ENCODE measurements around the gene PPP4R3B.

Gene PPP4R3B

DNA sequence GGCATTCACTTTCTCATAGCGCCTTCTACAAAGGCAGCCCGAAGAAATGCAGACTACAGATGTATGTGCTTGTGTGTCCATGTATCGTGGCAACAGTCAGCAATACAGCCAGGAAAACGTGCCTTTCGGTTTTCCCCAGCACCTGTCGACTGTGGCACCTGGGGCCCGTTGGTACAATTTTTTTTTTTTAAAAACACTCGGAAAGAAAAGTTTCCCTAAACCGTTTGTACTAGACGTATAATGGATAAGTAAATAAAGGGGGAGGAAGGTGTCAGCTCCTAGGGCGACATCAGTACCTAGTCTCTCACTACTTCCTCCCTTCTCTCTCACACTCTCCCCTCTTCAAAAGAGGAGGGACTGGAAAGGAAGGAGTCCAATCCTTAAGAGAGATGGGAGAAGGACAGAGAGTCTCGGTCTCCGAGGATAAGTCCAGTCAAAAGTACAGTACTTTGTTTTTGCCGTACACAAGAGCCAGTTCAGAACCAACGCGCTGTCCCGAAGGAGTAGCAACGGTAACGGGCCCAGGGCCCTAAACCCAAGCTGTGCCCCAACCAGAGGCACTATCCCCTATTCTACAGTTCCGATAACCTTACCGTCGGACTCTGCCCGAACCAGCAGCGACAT lies 759 bp downstream of the PPP4R3B start:
- Histone ChIP-seq H3K27me3 (ENCODE audit: insufficient read depth, low read depth, severe bottlenecking) (no peaks in the 10 kb centered on the region), H3K27ac (peak overlapping the region; percentile 97), H3K9me3 (ENCODE audit: severe bottlenecking) (no peaks in the 10 kb centered on the region), H3K4me3 (ENCODE audit: low read depth, low read length) (peak overlapping the region; percentile 95), H3K36me3 (peaks cover 39% of the 10 kb centered on the region)
- TF ChIP-seq, protein P1, sequence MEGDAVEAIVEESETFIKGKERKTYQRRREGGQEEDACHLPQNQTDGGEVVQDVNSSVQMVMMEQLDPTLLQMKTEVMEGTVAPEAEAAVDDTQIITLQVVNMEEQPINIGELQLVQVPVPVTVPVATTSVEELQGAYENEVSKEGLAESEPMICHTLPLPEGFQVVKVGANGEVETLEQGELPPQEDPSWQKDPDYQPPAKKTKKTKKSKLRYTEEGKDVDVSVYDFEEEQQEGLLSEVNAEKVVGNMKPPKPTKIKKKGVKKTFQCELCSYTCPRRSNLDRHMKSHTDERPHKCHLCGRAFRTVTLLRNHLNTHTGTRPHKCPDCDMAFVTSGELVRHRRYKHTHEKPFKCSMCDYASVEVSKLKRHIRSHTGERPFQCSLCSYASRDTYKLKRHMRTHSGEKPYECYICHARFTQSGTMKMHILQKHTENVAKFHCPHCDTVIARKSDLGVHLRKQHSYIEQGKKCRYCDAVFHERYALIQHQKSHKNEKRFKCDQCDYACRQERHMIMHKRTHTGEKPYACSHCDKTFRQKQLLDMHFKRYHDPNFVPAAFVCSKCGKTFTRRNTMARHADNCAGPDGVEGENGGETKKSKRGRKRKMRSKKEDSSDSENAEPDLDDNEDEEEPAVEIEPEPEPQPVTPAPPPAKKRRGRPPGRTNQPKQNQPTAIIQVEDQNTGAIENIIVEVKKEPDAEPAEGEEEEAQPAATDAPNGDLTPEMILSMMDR (IDR thresholded peaks at IDR 0.05; ENCODE audit: low read depth, low read length) = no peak
- DNase-seq = no peak

DNA sequence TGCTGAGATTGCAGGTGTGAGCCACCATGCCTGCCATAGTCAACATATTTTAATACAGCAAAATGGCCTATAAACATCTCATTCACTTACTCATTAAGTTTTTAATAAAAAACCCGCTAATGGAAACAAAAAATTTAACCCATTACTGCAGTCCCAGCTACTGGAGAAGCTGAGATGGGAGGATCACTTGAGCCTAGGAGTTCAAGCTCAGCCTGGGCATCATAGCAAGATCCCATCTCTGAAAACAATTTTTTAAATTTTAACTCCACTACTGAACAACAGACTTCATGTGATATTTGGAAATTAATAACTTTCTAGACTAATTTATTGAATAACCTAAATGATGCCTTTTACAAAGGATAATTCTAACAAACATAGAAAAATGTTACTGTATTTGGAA lies 5.4 kb downstream of the PPP4R3B start:
- Histone ChIP-seq H3K9me3 (ENCODE audit: severe bottlenecking) (no peaks in the 10 kb centered on the region), H3K27ac (no peak overlapping the region), H3K27me3 (ENCODE audit: insufficient read depth, low read depth, severe bottlenecking) (no peaks in the 10 kb centered on the region), H3K4me3 (ENCODE audit: low read depth, low read length) (no peak overlapping the region), H3K36me3 (peaks cover 45% of the 10 kb centered on the region)
- TF ChIP-seq, protein P1 (IDR thresholded peaks at IDR 0.05; ENCODE audit: low read depth, low read length) = no peak
- DNase-seq = no peak

DNA sequence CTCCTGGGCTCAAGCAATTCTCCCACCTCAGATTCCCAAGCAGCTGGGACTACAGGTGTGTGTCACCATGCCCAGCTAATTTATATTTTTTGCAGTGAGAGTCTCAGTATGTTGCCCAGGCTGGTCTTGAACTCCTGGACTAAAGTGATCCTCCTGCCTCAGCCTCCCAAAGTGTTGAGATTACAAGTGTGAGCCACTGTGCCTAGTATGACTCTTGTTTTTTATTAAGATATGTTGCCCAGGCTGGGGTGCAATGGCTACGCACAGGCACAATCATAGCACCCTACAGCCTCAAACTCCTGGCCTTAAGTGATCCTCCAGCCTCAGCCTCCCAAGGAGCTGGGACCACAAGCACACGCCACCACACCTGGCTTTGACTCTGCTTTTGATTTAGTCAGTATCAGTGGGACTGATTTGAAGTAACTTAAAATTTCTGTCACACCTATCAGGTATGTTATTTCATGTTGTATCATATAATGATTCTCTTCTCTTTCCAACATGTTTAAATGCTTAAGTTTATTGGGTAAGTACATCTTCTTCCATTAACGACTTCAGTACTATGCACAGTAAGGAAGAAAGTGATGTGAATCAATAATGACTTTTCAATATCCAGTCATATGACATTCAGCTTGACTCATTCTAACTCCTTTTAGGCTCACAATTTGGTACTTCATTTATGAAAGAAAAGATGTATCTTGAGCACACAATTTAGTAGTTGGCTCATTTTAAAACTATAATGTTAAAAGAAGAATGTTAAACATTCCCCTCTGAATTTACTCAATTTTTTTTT lies 6.3 kb downstream of the PPP4R3B start:
- H3K27me3 ChIP-seq (ENCODE audit: insufficient read depth, low read depth, severe bottlenecking) = no peaks in the 10 kb centered on the region
- H3K36me3 ChIP-seq = peaks cover 45% of the 10 kb centered on the region
- TF ChIP-seq, protein P1 (IDR thresholded peaks at IDR 0.05; ENCODE audit: low read depth, low read length) = no peak
- no peak overlapping the region for H3K4me3 ChIP-seq (ENCODE audit: low read depth, low read length)
- no peak for DNase-seq
- no peak overlapping the region for H3K27ac ChIP-seq
- H3K9me3 ChIP-seq (ENCODE audit: severe bottlenecking) = no peaks in the 10 kb centered on the region

DNA sequence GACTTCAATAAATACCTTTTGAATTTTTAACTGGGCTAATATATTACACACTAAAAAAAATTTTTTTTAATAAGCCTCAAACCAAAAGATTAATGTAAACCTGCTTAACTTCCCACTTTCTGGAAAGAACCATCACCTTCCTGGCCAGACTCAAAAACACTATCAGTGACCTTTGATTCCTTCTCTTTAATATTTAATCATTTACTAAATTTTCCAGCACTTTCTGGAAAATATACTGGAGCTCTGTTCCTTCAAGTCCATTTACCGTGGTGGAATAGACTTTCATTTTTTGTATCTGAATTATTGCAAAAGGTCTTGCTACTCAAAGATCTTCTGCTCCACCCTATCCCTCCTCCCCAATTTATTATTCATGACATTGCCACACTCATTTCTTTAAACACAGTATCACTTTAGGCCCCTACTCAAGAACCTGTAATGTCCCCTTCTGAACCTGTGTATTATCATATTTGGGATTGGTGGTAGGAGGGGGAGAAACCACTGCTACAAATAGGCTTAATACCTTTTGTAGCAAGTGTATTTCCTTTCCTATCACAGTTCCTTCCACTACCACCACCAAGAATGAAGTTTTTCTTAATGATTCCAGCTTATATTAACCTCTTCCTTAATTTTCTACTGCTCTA lies 7.4 kb downstream of the PPP4R3B start:
- TF ChIP-seq, protein P1 (IDR thresholded peaks at IDR 0.05; ENCODE audit: low read depth, low read length) = no peak
- no peak overlapping the region for H3K4me3 ChIP-seq (ENCODE audit: low read depth, low read length)
- no peak overlapping the region for H3K27ac ChIP-seq
- no peaks in the 10 kb centered on the region for H3K9me3 ChIP-seq (ENCODE audit: severe bottlenecking)
- DNase-seq = no peak
- H3K36me3 ChIP-seq = peaks cover 40% of the 10 kb centered on the region
- H3K27me3 ChIP-seq (ENCODE audit: insufficient read depth, low read depth, severe bottlenecking) = no peaks in the 10 kb centered on the region

DNA sequence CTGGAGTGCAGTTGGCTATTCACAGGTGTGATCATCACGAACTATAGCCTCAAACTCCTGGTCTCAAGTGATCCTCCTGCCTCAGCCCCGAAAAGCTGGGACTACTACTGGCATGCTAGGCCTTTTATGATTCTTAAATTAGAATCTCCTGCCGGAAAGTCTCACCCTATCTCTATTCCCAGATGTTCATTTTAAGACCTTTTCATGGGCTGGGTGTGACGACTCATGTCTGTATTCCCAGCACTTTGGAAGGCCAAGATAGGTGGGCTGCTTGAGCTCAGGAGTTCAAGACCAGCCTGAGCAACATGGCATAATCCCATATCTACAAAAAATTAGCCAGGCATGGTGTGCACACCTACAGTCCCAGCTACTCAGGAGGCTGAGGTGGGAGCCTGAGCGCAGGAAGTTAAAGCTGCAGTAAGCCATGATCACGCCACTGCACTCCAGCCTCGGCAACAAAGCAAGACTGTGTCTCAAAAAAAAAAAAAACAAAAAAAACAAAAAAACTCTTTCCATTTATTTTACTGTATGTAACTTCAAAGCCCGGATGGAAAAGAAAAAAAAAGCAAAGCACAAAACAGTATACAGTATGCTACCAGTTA lies 8.1 kb downstream of the PPP4R3B start:
- H3K27ac ChIP-seq = no peak overlapping the region
- H3K36me3 ChIP-seq = peaks cover 33% of the 10 kb centered on the region
- no peaks in the 10 kb centered on the region for H3K27me3 ChIP-seq (ENCODE audit: insufficient read depth, low read depth, severe bottlenecking)
- no peak for DNase-seq
- no peak overlapping the region for H3K4me3 ChIP-seq (ENCODE audit: low read depth, low read length)
- TF ChIP-seq, protein P1 (IDR thresholded peaks at IDR 0.05; ENCODE audit: low read depth, low read length) = no peak
- H3K9me3 ChIP-seq (ENCODE audit: severe bottlenecking) = no peaks in the 10 kb centered on the region

All from WERI-Rb-1 (cell line).